Endometrium (tissue), 2 donors: ENCODE results near the gene ANGPTL4.
A peak's percentile ranks its signal among the peaks of the same experiment; 100 is the strongest.
"Not testable (repeated sequence)": the region's sequence is repeated elsewhere in the genome, so short reads cannot be mapped to it uniquely, and the experiment has no call there.

Source experiments
- FAIRE-seq: peaks from 2 replicates; lab custom pipeline; 2012; peaks lifted over from hg19 to GRCh38; lab: Jason Lieb, UNC
- donor health status: control.
- donor health status: control.

ANGPTL4 gene

GRCh38 chr19:8363803-8364771 is at the start of gene ANGPTL4:
ANGPTL4 (plus strand) TSS chr19:8364155; CDS start chr19:8364322, 167 bp downstream.
- no peak for FAIRE-seq

- FAIRE-seq = not testable (repeated sequence)
Measured at GRCh38 chr19:8314981-8315640, 48.8 kb upstream of the ANGPTL4 start.

GRCh38 chr19:8316351-8317125 is 47.4 kb upstream of the ANGPTL4 start:
- FAIRE-seq = no peak

GRCh38 chr19:8318835-8319234 is 45.1 kb upstream of the ANGPTL4 start:
- not testable (repeated sequence) for FAIRE-seq

GRCh38 chr19:8319807-8320520 is 44.0 kb upstream of the ANGPTL4 start:
- FAIRE-seq = no peak

GRCh38 chr19:8320564-8321066 is 43.3 kb upstream of the ANGPTL4 start:
- FAIRE-seq = no peak

- peak; percentile 23 for FAIRE-seq
Measured at GRCh38 chr19:8321067-8321985, 42.6 kb upstream of the ANGPTL4 start, which contains the start of the genes NDUFA7 and RPS28. NDUFA7 (minus strand) TSS chr19:8321375; CDS start chr19:8321358, 17 bp downstream. RPS28 (plus strand) TSS chr19:8321496; CDS start chr19:8321531, 35 bp downstream.

GRCh38 chr19:8321986-8322637 is 41.8 kb upstream of the ANGPTL4 start:
- FAIRE-seq = no peak

DNA sequence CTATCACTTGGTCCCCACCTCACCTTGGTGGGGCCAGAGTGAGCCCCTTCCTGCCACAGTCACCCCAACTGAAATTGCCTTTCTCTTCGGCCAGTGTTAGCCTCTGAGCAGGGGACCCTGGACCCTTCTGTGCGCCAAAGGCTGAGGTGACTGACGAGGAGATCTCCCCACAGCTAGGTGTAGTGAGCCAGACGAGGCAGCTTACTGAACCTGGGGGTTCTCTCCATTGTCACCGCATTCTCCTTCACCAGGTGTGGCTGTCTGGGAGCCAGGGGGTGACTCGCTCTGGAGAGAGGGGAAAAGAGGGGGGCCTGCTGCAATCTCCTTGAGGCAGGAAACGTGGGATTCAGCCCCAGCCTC is 41.3 kb upstream of the ANGPTL4 start:
- FAIRE-seq = no peak

DNA sequence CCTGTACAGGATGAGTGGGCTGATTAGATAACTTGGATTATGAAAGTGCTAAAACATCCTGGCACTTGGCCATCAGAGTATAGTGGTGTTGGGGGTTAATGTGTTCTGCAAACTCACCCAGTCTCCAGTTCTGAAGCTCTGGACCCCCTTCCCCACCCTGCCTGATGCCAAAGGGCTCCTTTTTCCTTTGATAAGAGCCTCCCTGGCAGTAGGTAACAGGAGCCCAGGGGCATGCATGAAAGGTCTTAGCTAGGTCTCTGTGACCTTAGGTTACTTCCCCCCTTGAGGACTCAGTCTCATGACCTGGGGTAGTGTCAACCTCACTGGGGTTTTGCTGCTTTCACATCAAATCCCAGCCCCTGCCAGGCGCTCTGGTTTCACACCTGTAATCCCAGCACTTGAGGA is 40.2 kb upstream of the ANGPTL4 start:
- no peak for FAIRE-seq

DNA sequence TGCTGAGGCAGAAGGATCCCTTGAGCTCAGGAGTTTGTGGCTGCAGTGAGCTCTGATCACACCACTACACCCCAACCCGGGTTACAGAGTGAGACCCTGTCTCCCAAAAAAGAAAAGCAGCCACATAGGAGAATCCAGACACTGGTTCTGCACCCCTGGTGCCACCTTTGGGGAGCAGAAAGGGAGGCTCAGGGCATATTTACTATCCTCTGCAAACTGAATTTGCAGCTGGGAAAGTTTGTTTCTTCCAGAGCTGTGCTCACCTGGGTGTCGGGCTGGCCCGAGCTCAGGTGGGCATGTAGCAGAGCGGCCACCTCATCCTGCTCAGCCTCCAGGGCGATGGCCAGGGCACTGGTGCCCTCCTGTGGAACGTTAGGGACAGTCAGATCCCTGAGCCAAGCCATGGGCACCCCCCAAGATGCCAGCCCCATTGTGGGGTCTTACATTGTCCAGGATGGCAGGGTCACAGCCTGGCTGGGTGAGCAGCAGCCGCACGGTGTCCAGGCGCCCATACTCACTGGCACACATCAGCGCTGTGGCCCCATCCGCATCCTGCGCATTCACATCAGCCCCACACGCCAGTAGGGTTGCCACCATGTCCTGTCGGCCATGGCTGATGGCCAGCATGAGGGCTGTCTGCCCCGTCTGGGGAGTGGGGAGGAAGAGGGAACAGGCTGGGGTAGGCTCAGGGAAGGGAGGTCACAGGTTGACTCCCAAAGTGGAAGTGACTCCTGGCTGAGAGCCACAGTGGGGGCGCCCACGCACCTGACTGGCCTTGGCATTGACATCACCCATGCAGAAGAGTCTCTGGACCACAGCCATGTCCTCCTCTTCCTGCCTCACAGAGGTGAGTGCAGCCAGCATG is 39.5 kb upstream of the ANGPTL4 start:
- no peak for FAIRE-seq

DNA sequence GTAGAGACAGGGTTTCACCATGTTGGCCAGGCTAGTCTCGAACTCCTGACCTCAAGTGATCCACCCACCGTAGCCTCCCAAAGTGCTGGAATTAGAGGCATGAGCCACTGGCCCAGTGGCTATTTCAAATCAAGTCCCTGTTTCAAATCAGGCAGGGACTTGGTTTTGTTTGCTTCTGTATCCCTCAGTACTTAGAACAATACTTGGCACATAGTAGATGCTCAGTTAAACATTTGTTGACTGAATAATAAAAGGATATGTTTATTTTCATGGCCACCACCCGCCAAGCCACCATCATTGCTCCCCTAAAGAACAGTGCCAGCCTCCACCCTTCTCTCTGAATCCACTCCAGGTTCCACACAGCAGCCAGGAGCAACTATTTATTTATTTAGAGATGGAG is 38.5 kb upstream of the ANGPTL4 start:
- no peak for FAIRE-seq

- FAIRE-seq = no peak
Measured at GRCh38 chr19:8329996-8330395, 34.0 kb upstream of the ANGPTL4 start.

DNA sequence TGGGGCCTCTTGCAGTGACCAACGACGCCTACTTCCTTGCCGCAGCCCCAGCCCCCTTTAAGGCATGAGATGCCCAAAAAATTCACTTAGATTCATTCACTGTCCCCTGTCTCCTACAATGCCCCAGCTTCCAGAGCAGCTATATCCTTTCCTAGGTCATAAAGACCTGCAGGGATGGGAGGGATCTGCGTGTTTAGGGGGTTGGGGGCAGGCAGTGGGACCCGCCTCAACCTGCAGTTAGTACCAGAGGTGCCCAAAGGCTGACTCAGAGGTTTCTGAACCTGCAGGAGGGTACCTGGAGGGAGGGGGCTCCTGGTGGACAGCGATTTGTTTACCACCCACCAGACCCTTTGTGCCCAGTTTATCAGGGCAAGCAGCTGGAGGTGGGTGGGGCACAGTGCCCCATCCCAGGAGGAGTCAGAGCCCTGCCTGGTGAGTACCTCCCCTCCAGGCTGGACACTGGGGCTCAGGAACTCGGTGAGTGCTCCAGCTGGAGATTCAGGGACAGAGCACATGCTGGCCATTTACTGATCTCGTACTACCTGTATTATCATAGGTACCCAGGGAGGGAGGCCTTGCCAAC is 32.6 kb upstream of the ANGPTL4 start:
- no peak for FAIRE-seq

- FAIRE-seq = no peak
Measured at GRCh38 chr19:8332976-8333766, 30.8 kb upstream of the ANGPTL4 start.

DNA sequence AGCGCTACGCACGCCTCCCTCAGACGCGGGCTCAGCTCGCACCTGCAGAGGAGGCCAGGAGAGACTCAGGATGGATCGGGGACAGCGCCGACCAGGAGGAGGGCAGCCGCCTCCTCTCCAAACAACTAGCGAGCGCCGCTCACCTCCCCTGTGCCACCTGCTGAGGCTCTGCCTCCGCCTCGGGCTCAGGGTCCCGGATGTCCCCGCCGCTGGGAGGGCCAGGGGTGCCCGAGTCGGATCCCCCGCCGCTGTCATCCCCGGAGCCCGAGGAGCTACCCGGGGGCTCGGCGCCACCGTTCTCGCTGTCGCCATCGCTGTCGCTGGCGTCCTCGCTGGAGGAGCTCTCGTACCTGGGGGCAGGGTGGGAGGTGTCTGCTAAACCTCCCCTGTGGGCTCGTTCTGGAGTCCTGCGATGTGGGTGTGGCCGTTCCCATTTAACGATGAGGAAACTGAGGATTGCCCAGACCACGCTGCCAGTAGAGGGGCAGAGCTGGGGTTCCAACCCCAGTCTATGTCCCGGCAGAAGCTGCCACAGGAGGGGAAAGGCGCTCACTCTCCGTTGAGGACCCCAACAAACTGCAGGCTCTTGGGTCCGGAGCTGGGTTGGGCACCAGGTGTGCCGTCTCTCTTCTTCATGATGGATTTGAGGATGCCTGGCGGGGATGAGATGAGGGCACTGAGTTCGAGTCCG is 30.0 kb upstream of the ANGPTL4 start:
- FAIRE-seq = no peak
